MCF 10A (cell line): ENCODE measurements around the gene TDRD1. TPM values are rescaled to one million over a fixed set of nuclear protein-coding genes. Genes with fewer than 3 reads are reported as not detected.
A peak's percentile ranks its signal among the peaks of the same experiment; 100 is the strongest.

Experiments
- BruUV-seq: library from RNA; stranded (reverse); fragments of 400-500 nt; replicated peaks from 2 replicates; lab custom pipeline; 2021; lab: Mats Ljungman, UMichigan
- CTCF ChIA-PET: fragments of 300-600 bp; sonication (Branson Sonifier 250); formaldehyde crosslinking; extraction: SDS; loops from one replicate; lab custom pipeline; 2021; ENCODE audit warnings: antibody characterized with exemption, inconsistent platforms; lab: Yijun Ruan, JAX
- POLR2A ChIA-PET: fragments of 300-600, 350-650 bp; sonication (Branson Sonifier 250); formaldehyde crosslinking; extraction: SDS; loops from one replicate; lab custom pipeline; 2020; ENCODE audit warnings: antibody characterized with exemption, inconsistent platforms; lab: Yijun Ruan, JAX
- DNase-seq: peaks from one replicate; pipeline ENCODE4 v3.0.0-alpha.2; 2018; ENCODE audit not compliant: unreplicated experiment
- H3K27ac Mint-ChIP-seq: one replicate; pipeline ENCODE4 v1.8.0; 2022; ENCODE audit warnings: mild to moderate bottlenecking, low read depth, mixed read lengths; ENCODE audit not compliant: unreplicated experiment
- H3K27me3 Mint-ChIP-seq: one replicate; pipeline ENCODE4 v1.8.0; 2022; ENCODE audit warnings: mixed read lengths; ENCODE audit not compliant: insufficient read depth, unreplicated experiment
- H3K36me3 Mint-ChIP-seq: one replicate; pipeline ENCODE4 v1.8.0; 2022; ENCODE audit warnings: mild to moderate bottlenecking, moderate library complexity, mixed read lengths; ENCODE audit not compliant: insufficient read depth, unreplicated experiment
- H3K4me1 Mint-ChIP-seq: one replicate; pipeline ENCODE4 v1.8.0; 2022; ENCODE audit warnings: mixed read lengths; ENCODE audit not compliant: insufficient read depth, unreplicated experiment
- H3K4me3 Mint-ChIP-seq: one replicate; pipeline ENCODE4 v1.8.0; 2022; ENCODE audit warnings: mild to moderate bottlenecking, moderate library complexity, mixed read lengths; ENCODE audit not compliant: unreplicated experiment
- H3K9me3 Mint-ChIP-seq: one replicate; pipeline ENCODE4 v1.8.0; 2022; ENCODE audit warnings: mixed read lengths; ENCODE audit not compliant: unreplicated experiment
- CTCF ChIP-seq: fragments of 200-600 bp; IDR thresholded peaks from one replicate; pipeline ENCODE4 v1.8.0; 2022; ENCODE audit warnings: antibody characterized with exemption, mild to moderate bottlenecking; ENCODE audit not compliant: unreplicated experiment
- intact Hi-C: fragments of 100-400 bp; cut with micrococcal nuclease; formaldehyde crosslinking; loops from 2 replicates; pipeline ENCODE4 v1.14.1; 2022
- total RNA-seq: library from RNA; stranded (reverse); gene quantifications from 2 replicates; pipeline ENCODE4 v1.2.3, GENCODE V29; 2022

TDRD1 gene
- total RNA-seq, 1 experiment from 2014 or later = not detected

GRCh38 chr10:114262496-114262895, 83.3 kb downstream of the TDRD1 start:
- Mint-ChIP-seq H3K36me3 (no peaks in the 10 kb centered on the region), H3K27ac (no peak overlapping the region), H3K4me1 (peaks cover 27% of the 10 kb centered on the region), H3K9me3 (no peaks in the 10 kb centered on the region), H3K4me3 (no peak overlapping the region), H3K27me3 (no peaks in the 10 kb centered on the region)
- no TSS peak for BruUV-seq
- no peak for DNase-seq
- no peak for TF ChIP-seq CTCF
- intact Hi-C loops = no loop called here
- ChIA-PET POLR2A (interaction anchor here (0.6 to 5.0 kb wide), 4 partner anchors 9 to 546 kb away, joined by 3 to 72 read pairs (median 4); partner anchors contain the start of gene CCDC186), CTCF (interaction anchor here (0.6 kb wide), 1 partner anchor 31 kb away, joined by 6 read pairs; no protein-coding TSS in a partner anchor)

GRCh38 chr10:114265392-114266053, 86.4 kb downstream of the TDRD1 start:
- Mint-ChIP-seq H3K4me1 (peaks cover 25% of the 10 kb centered on the region), H3K36me3 (no peaks in the 10 kb centered on the region), H3K27me3 (no peaks in the 10 kb centered on the region), H3K9me3 (no peaks in the 10 kb centered on the region), H3K4me3 (no peak overlapping the region), H3K27ac (peak overlapping the region; percentile 44)
- DNase-seq = no peak
- ChIA-PET CTCF (interaction anchor here (0.6 to 0.9 kb wide), 3 partner anchors 10 to 1962 kb away, joined by 3 read pairs; no protein-coding TSS in a partner anchor), POLR2A (interaction anchor here (2.9 to 5.0 kb wide), 2 partner anchors 20 to 92 kb away, joined by 27 to 72 read pairs; partner anchors contain the start of gene CCDC186)
- intact Hi-C loops = no loop called here
- no TSS peak for BruUV-seq
- TF ChIP-seq CTCF = no peak

GRCh38 chr10:114266521-114266920, 87.4 kb downstream of the TDRD1 start:
- no peaks in the 10 kb centered on the region for H3K36me3 Mint-ChIP-seq
- POLR2A ChIA-PET = interaction anchor here (0.5 to 5.0 kb wide), 11 partner anchors 18 to 416 kb away, joined by 3 to 72 read pairs (median 3); partner anchors contain the start of gene CCDC186
- no peaks in the 10 kb centered on the region for H3K27me3 Mint-ChIP-seq
- peak; percentile 72 for DNase-seq
- H3K4me3 Mint-ChIP-seq = no peak overlapping the region
- H3K9me3 Mint-ChIP-seq = no peaks in the 10 kb centered on the region
- H3K4me1 Mint-ChIP-seq = peaks cover 27% of the 10 kb centered on the region
- H3K27ac Mint-ChIP-seq = peak overlapping the region; percentile 79
- BruUV-seq = no TSS peak
- no peak for TF ChIP-seq CTCF
- CTCF ChIA-PET = interaction anchor here (0.8 kb wide), 1 partner anchor 33 kb away, joined by 4 read pairs; no protein-coding TSS in a partner anchor
- intact Hi-C loops = no loop called here

GRCh38 chr10:114271075-114271778, 92.1 kb downstream of the TDRD1 start:
- no peaks in the 10 kb centered on the region for H3K27me3 Mint-ChIP-seq
- BruUV-seq = no TSS peak
- H3K36me3 Mint-ChIP-seq = no peaks in the 10 kb centered on the region
- peak overlapping the region; percentile 81 for H3K27ac Mint-ChIP-seq
- H3K9me3 Mint-ChIP-seq = no peaks in the 10 kb centered on the region
- intact Hi-C loops = loop anchor here (2.0 kb wide), 1 partner anchor 96 kb away; the partner anchor contains the start of gene CCDC186
- POLR2A ChIA-PET = interaction anchor here (0.6 to 4.2 kb wide), 16 partner anchors 8 to 551 kb away, joined by 3 to 75 read pairs (median 4); partner anchors contain the start of gene CCDC186
- peak; percentile 65 for DNase-seq
- CTCF ChIA-PET = interaction anchor here (0.6 to 1.6 kb wide), 9 partner anchors 13 to 515 kb away, joined by 3 to 6 read pairs (median 4); partner anchors contain the start of gene AFAP1L2
- no peak for TF ChIP-seq CTCF
- peaks cover 30% of the 10 kb centered on the region for H3K4me1 Mint-ChIP-seq
- no peak overlapping the region for H3K4me3 Mint-ChIP-seq
